Measurements from ENCODE around the gene ZNF385A. TPM values are rescaled to one million over a fixed set of nuclear protein-coding genes. Genes with fewer than 3 reads are reported as not detected.
A peak's percentile ranks its signal among the peaks of the same experiment; 100 is the strongest.

Gene ZNF385A
- total and polyA plus RNA-seq, 9 of the 15 experiments (the other 6 are each of a cell fraction or from before 2014, with no cell fraction given) = 1.0 to 111 (median 7.7) TPM

DNA sequence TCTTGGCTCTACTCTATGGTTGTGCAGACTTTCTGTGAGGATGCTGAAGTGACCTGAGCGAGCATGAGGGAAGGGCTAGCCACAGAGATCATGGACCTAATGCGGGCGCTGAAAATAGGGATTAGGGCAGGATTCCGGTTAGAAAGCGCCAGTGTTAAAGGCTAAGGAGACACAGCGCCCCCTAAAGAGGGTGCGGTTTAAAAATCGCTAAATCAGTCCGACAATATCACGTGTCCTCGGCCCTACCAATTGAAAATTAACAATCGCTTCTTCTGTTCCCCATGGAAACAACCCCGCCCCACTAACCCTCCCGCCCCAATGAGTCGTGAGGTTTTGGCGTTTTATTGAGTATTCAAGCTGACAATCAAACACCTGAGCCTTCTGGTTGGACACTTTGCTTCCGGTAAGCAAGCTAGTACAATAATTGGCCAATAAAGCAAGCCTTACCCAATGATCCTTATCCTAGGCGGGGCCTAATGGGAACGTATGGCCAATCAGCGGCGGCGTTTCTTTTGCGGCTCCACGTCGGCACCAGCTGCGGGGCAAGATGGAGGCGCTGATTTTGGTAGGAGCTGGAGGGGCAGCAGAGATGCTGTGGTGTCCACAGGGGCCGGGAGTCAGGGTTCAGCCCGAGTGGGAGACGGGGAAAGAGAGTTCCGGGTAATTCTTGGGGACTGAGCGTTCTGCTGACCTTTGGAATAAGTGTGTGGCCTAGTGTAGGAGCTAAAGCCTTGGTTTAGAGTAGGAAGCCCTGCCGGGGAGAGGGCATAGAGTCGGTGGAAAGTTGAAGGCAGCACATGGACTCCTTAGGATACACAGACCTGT lies 59.7 kb downstream of the ZNF385A start, which contains the start of gene COPZ1 (continued):
- TF ChIP-seq SMARCC2 (IDR thresholded peaks at IDR 0.05; ENCODE audit: low read depth) (no peak), LARP7 (IDR thresholded peaks at IDR 0.05) (no peak; the same call in 1 of the 2 replicates), ZNF699 (CRISPR knock-in tag; IDR thresholded peaks at IDR 0.05; ENCODE audit: insufficient replicate concordance) (no peak), NCOA1 (IDR thresholded peaks at IDR 0.05; ENCODE audit: low read depth) (peak; percentile 63; the same call in 1 of the 2 replicates), MBD2 (IDR thresholded peaks at IDR 0.05; ENCODE audit: borderline replicate concordance, low read depth) (peak; percentile 98), YBX1 (IDR thresholded peaks at IDR 0.05) (no peak), SMAD3 (CRISPR knock-in tag; conservative IDR thresholded peaks at IDR 0.05) (peak; percentile 78; the same call in 1 of the 2 replicates), L3MBTL2 (IDR thresholded peaks at IDR 0.05) (peak; percentile 9; the same call in 1 of the 2 replicates), NFYB (IDR thresholded peaks at IDR 0.05; ENCODE audit: extremely low read depth, insufficient read length) (peak; percentile 94), SP2 (IDR thresholded peaks at IDR 0.05; ENCODE audit: extremely low read depth, low read depth, low read length, poor library complexity, severe bottlenecking) (peak; percentile 80), CBFB (CRISPR knock-in tag; IDR thresholded peaks at IDR 0.05) (peak; percentile 53; the same call in 1 of the 2 replicates), FIP1L1 (IDR thresholded peaks at IDR 0.05; ENCODE audit: low read depth, low read length, poor library complexity, severe bottlenecking) (no peak), ZNF445 (CRISPR knock-in tag; IDR thresholded peaks at IDR 0.05; ENCODE audit: low read depth) (peak; percentile 76; the same call in 1 of the 2 replicates)
- TF ChIP-seq, protein P1, sequence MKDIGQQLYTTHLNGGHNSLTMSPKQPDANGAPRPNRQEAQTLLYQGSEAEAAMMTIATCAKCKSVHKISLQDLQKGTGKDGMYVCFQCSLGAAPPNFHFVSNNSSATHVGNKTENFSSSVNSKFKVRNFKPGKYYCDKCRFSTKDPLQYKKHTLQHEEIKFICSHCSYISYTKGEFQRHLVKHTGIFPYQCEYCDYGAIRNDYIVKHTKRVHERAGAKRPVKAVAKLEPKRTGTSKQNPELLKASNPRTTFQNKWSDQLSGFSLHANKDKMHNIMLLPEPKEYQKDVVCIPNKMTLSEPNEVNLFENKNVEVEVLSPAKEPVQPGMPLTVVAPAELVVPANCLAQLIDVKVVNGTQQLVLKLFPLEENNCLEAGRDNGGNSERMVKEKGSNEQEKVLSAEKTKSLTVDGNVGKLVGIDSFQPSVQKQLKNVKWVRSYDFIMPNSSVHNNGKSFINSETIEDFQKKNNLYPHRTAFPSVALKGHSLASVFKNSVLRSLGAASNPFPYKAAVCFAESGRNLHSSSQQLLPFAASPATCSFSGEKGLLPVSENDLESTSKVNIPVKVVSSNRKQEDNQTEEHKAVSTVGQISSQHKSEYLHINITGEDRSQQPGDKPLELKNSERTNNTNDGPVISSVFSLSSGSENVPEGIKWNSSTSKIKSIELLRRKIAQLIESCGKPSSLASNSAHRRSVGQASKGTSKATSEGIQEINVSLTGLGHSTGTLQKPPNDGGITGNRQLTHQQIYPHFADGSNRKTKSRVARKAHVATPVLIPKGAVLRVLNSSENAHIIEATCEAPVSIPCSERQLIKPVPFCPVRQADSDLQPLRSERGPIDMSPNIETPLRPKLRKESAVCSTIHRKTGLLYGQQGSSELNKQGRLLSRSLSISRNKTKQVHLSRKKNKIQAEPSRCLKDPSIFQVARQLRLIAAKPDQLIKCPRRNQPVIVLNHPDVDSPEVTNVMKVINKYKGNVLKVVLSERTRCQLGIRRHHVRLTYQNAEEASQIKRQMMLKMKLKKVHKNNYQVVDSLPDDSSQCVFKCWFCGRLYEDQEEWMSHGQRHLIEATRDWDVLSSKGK (CRISPR knock-in tag; IDR thresholded peaks at IDR 0.05) = no peak
- TF ChIP-seq, protein P2, sequence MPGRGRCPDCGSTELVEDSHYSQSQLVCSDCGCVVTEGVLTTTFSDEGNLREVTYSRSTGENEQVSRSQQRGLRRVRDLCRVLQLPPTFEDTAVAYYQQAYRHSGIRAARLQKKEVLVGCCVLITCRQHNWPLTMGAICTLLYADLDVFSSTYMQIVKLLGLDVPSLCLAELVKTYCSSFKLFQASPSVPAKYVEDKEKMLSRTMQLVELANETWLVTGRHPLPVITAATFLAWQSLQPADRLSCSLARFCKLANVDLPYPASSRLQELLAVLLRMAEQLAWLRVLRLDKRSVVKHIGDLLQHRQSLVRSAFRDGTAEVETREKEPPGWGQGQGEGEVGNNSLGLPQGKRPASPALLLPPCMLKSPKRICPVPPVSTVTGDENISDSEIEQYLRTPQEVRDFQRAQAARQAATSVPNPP (IDR thresholded peaks at IDR 0.05; ENCODE audit: borderline replicate concordance, insufficient read depth, insufficient read length) = no peak
- TF ChIP-seq, protein P3, sequence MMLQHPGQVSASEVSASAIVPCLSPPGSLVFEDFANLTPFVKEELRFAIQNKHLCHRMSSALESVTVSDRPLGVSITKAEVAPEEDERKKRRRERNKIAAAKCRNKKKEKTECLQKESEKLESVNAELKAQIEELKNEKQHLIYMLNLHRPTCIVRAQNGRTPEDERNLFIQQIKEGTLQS (IDR thresholded peaks at IDR 0.05) = peak; percentile 5; the same call in 1 of the 2 replicates
- TF ChIP-seq, protein P3 (CRISPR knock-in tag; conservative IDR thresholded peaks at IDR 0.05) = no peak
- TF ChIP-seq, protein P4, sequence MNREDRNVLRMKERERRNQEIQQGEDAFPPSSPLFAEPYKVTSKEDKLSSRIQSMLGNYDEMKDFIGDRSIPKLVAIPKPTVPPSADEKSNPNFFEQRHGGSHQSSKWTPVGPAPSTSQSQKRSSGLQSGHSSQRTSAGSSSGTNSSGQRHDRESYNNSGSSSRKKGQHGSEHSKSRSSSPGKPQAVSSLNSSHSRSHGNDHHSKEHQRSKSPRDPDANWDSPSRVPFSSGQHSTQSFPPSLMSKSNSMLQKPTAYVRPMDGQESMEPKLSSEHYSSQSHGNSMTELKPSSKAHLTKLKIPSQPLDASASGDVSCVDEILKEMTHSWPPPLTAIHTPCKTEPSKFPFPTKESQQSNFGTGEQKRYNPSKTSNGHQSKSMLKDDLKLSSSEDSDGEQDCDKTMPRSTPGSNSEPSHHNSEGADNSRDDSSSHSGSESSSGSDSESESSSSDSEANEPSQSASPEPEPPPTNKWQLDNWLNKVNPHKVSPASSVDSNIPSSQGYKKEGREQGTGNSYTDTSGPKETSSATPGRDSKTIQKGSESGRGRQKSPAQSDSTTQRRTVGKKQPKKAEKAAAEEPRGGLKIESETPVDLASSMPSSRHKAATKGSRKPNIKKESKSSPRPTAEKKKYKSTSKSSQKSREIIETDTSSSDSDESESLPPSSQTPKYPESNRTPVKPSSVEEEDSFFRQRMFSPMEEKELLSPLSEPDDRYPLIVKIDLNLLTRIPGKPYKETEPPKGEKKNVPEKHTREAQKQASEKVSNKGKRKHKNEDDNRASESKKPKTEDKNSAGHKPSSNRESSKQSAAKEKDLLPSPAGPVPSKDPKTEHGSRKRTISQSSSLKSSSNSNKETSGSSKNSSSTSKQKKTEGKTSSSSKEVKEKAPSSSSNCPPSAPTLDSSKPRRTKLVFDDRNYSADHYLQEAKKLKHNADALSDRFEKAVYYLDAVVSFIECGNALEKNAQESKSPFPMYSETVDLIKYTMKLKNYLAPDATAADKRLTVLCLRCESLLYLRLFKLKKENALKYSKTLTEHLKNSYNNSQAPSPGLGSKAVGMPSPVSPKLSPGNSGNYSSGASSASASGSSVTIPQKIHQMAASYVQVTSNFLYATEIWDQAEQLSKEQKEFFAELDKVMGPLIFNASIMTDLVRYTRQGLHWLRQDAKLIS (CRISPR knock-in tag; IDR thresholded peaks at IDR 0.05) = no peak
